DND-41 (cell line): ENCODE data around the gene LTBP1.
"Not testable (repeated sequence)": the region's sequence is repeated elsewhere in the genome, so short reads cannot be mapped to it uniquely, and the experiment has no call there.

Source experiments
- ATAC-seq: fragments of 200-7000 bp; cut with Tn5 transposase; 3 replicates; pipeline ENCODE4 v1.9.1; 2021; ENCODE audit warnings: low read depth; ENCODE audit not compliant: insufficient read depth
- DNase-seq: peaks from one replicate; pipeline ENCODE4 v3.0.0-alpha.2; 2020
- H2AFZ ChIP-seq: 2 replicates; pipeline ENCODE4 v1.6.0; 2012; ENCODE audit warnings: low read depth, low read length
- H3K27ac ChIP-seq: 2 replicates; pipeline ENCODE4 v1.5.1; 2012; ENCODE audit warnings: low read length, inconsistent platforms
- H3K27me3 ChIP-seq: fragments of 200-600 bp; sonication (generic); 2 replicates; pipeline ENCODE4 v1.6.0; 2012; ENCODE audit warnings: low read length, mild to moderate bottlenecking, inconsistent platforms; ENCODE audit not compliant: insufficient read depth, poor library complexity
- H3K36me3 ChIP-seq: 2 replicates; pipeline ENCODE4 v1.5.1; 2012; ENCODE audit warnings: low read length, inconsistent platforms; ENCODE audit not compliant: insufficient read depth
- H3K4me1 ChIP-seq: 2 replicates; pipeline ENCODE4 v1.5.1; 2012; ENCODE audit warnings: mild to moderate bottlenecking, low read length; ENCODE audit not compliant: insufficient read depth
- H3K4me2 ChIP-seq: 2 replicates; pipeline ENCODE4 v1.6.0; 2012; ENCODE audit warnings: mild to moderate bottlenecking, moderate library complexity, low read length, inconsistent platforms; ENCODE audit not compliant: insufficient read depth
- H3K4me3 ChIP-seq, 2 experiments: fragments of 200-600 bp in 1 of 2; shearing (Covaris generic) in 1 of 2; 2 replicates each; pipeline ENCODE4 v1.5.1; 2012 to 2016; ENCODE audit warnings: inconsistent platforms in 2 of 2, low read length in 2 of 2, mild to moderate bottlenecking in 2 of 2, low read depth in 1 of 2, moderate library complexity in 1 of 2
- H3K79me2 ChIP-seq: 2 replicates; pipeline ENCODE4 v1.6.0; 2012; ENCODE audit warnings: low read length, inconsistent platforms; ENCODE audit not compliant: insufficient read depth
- H3K9ac ChIP-seq: 2 replicates; pipeline ENCODE4 v1.6.0; 2012; ENCODE audit warnings: low read depth, mild to moderate bottlenecking, inconsistent platforms, low read length, moderate library complexity
- H3K9me3 ChIP-seq: 2 replicates; pipeline ENCODE4 v1.5.1; 2012; ENCODE audit warnings: low read length, moderate library complexity, mild to moderate bottlenecking, inconsistent platforms; ENCODE audit not compliant: insufficient read depth, severe bottlenecking
- H4K20me1 ChIP-seq: 2 replicates; pipeline ENCODE4 v1.6.0; 2012; ENCODE audit warnings: low read length; ENCODE audit not compliant: insufficient read depth
- CTCF ChIP-seq: IDR thresholded peaks from 2 replicates; pipeline ENCODE4 v1.5.1; 2012; ENCODE audit warnings: borderline replicate concordance, low read length, moderate library complexity, mild to moderate bottlenecking; ENCODE audit not compliant: poor library complexity, severe bottlenecking; ENCODE audit errors: extremely low read depth
- EZH2 ChIP-seq: IDR thresholded peaks from 3 replicates; pipeline ENCODE4 v1.6.1; 2012; ENCODE audit warnings: borderline replicate concordance, low read depth, mild to moderate bottlenecking, moderate library complexity, low read length, inconsistent platforms; ENCODE audit not compliant: severe bottlenecking

LTBP1 gene

DNA sequence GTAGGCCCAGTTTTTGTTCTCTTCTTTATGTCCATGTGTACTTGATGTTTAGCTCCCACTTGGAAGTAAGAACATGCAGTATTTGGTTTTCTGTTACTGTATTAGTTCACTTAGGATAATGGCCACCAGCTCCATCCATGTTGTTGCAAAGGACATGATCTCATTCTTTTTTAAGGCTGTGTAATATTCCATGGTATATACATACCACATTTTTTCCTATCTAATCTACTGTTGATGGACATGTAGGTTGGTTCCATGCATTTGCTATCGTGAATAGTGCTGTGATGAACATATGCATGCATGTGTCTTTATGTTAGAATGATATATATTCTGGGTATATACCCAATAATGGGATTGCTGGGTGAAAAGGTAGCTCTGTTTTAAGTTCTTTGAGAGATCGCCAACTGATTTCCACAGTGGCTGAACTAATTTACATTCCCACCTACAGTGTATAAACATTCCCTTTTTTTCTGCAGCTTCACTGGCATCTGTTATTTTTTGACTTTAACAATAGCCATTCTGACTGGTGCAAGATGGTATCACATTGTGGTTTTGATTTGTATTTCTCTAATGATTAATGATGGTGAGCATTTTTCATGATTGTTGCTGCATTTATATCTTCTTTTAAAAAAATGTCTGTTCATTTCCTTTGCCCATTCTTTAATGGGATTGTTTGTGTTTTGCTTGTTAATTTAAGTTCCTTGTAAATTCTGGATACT lies 22.9 kb downstream of the LTBP1 start:
- Histone ChIP-seq H3K27ac (no peak overlapping the region), H3K4me1 (no peaks in the 10 kb centered on the region), H3K9ac (no peak overlapping the region), H3K27me3 (no peaks in the 10 kb centered on the region), H3K4me3 (no peak overlapping the region), H3K79me2 (no peaks in the 10 kb centered on the region), H3K9me3 (peaks cover 3% of the 10 kb centered on the region), H3K36me3 (no peaks in the 10 kb centered on the region), H2AFZ (no peak overlapping the region), H3K4me2 (no peak overlapping the region), H4K20me1 (no peaks in the 10 kb centered on the region)
- no peak for TF ChIP-seq CTCF
- TF ChIP-seq EZH2: no peak
- DNase-seq (no peak), ATAC-seq (no peak)

- not testable (repeated sequence) for H3K36me3 ChIP-seq, H3K27me3 ChIP-seq, ATAC-seq, H2AFZ ChIP-seq, H3K9ac ChIP-seq, H3K27ac ChIP-seq, H3K79me2 ChIP-seq, H4K20me1 ChIP-seq, DNase-seq, H3K4me1 ChIP-seq, H3K4me3 ChIP-seq, H3K4me2 ChIP-seq, H3K9me3 ChIP-seq
These were observed 27.0 kb downstream of the LTBP1 start for GRCh38 chr2:32973772-32974171.

DNA sequence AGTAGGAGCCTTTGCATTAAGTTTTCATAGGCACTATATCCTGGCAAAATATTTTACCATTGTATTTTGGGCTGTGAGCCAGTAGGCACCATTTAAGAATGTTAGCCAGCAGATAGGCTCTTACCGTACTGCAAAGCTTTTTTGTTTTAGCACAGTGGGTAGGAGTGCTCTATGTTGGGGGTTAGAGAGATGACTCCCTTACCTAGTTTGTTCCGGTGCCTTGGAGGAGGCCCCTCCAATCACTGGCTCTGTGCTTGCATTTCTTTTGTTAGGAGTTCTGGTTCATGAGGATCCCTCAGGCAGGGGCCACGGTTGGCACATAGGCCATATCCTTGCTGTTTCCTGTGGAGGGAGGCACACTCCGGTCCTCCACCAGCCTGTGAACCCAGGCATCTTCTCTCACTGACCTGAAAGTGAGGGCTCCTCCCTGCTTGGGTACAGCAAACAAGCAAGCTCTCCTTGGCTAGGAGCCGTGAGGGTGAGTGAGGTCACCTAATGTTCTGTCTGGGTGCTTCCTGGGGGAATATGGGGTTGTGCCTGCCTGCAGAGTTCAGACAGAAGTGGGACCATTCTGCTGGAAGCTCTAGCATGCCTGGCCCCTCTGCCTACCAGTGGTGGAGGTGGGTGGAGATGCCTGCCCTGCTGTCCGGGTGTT lies 29.8 kb downstream of the LTBP1 start:
- Histone ChIP-seq H3K79me2 (no peaks in the 10 kb centered on the region), H4K20me1 (no peaks in the 10 kb centered on the region), H3K4me1 (no peaks in the 10 kb centered on the region), H3K4me3 (no peak overlapping the region), H3K27ac (no peak overlapping the region), H2AFZ (no peak overlapping the region), H3K27me3 (no peaks in the 10 kb centered on the region), H3K9ac (no peak overlapping the region), H3K4me2 (no peak overlapping the region), H3K36me3 (no peaks in the 10 kb centered on the region), H3K9me3 (peaks cover 9% of the 10 kb centered on the region)
- ATAC-seq (no peak), DNase-seq (no peak)
- TF ChIP-seq CTCF (no peak), EZH2 (no peak)

DNA sequence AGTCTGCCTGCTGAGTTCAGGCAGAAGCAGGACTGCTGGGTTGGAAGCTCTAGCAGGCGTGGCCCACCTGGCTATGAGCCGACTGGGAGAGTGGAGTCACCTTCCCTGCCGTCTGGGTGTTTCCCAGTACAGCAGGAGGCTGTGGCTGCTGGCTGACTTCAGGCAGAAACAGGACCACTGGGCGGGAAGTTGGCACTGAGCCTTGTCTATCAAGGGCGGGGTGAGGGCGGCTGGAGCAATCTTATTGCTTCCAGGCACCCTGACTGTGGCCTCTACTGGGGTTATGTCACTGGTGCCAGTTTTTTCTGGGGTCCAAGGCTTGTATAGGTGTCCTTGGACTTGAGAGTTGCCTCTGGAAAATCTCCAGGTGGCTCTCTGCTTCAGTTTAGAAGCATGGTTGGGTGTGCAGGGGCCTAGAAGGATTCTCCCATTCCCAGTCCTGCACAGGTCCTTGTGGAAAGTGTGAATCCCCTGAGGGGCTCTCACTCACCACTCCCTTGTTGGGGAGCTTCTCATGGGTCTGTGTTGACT lies 30.5 kb downstream of the LTBP1 start:
- no peak for ATAC-seq
- Histone ChIP-seq H3K36me3 (no peaks in the 10 kb centered on the region), H2AFZ (no peak overlapping the region), H3K9ac (no peak overlapping the region), H3K27ac (no peak overlapping the region), H4K20me1 (no peaks in the 10 kb centered on the region), H3K4me2 (no peak overlapping the region), H3K27me3 (no peaks in the 10 kb centered on the region), H3K9me3 (peaks cover 9% of the 10 kb centered on the region), H3K79me2 (no peaks in the 10 kb centered on the region), H3K4me3 (no peak overlapping the region), H3K4me1 (no peaks in the 10 kb centered on the region)
- TF ChIP-seq EZH2 (no peak), CTCF (no peak)
- DNase-seq: no peak
